ENCODE measurements around the gene GNL1. TPM values are rescaled to one million over a fixed set of nuclear protein-coding genes. Genes with fewer than 3 reads are reported as not detected.

The GNL1 gene
- total and polyA plus RNA-seq, 9 of the 15 experiments (the other 6 are each of a cell fraction or from before 2014, with no cell fraction given) = 0.73 to 112 (median 58.0) TPM

DNA sequence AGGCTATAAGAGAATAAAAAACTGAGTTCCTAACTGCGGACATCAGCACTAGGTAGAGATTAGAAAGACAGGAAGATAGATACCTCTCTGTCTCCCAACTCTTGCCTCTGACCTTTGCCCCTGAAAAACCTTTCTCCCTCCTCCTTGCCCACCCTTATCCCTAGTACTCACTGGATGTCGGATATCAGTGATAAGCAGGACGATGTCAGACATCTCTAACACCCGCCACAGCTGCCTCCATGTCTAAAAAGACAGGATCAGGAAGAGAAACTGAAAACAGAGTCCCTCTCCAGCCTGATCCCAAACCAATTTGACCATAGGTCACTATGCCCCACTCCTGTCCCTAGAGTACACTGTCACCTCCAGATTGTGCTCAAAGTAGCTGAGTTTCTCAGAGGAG, 1.9 kb downstream of the GNL1 start:
- no peak for DNase-seq (ENCODE audit: extremely low read depth in 1 of 4, low spot score in 3 of 4)
- in situ Hi-C loops (cut with MboI) = no loop called here
- 40% methylated on average over 4 of the region's 4 CpGs for WGBS (ENCODE audit: insufficient coverage, low coverage, missing lambda C conversion rate)
- TF ChIP-seq SMARCE1 (IDR thresholded peaks at IDR 0.05) (no peak), NR2C1 (IDR thresholded peaks at IDR 0.05) (peak; percentile 30; the same call in 1 of the 2 replicates), NR2C1 (tag; IDR thresholded peaks at IDR 0.05) (peak; percentile 67), KDM5B (IDR thresholded peaks at IDR 0.05; ENCODE audit: insufficient replicate concordance, low read depth, low read length) (peak; percentile 8)
- 0 out of 2 replicates have a peak, but pooled peaks cover 2% of the 10 kb centered on the region for H4K20me1 ChIP-seq (replicated peaks; ENCODE audit: control insufficient read depth, insufficient read depth, low read length)
- peaks cover 72% of the 10 kb centered on the region for H3K36me3 ChIP-seq (ENCODE audit: control insufficient read depth, insufficient read depth, low read length)
- FAIRE-seq = peak; percentile 62
- no peaks in the 10 kb centered on the region for H3K9me1 ChIP-seq (ENCODE audit: control insufficient read depth, insufficient read depth, low read length)
- H3K27me3 ChIP-seq (ENCODE audit: control insufficient read depth in 2 of 2, insufficient read depth in 2 of 2, low read length in 2 of 2) = no peaks in the 10 kb centered on the region
- H2AFZ ChIP-seq (ENCODE audit: low read depth, low read length) = no peak overlapping the region
- H3K9ac ChIP-seq (ENCODE audit: insufficient read depth in 1 of 2, low read depth in 2 of 2, low read length in 2 of 2) = peak overlapping the region; percentile 95 to 98; a peak in 2 of 4 replicates
- peaks cover 17 to 23% of the 10 kb centered on the region in 2 experiments; a peak in 4 of 5 replicates for H3K4me1 ChIP-seq (replicated peaks in 1 of 2; ENCODE audit: control insufficient read depth in 2 of 2, insufficient read depth in 2 of 2, low read length in 2 of 2)
- H3K27ac ChIP-seq (ENCODE audit: extremely low read depth, low read depth, low read length) = no peak overlapping the region
- no peaks in the 10 kb centered on the region for H3K9me3 ChIP-seq (replicated peaks; ENCODE audit: control insufficient read depth, insufficient read depth, low read depth, low read length)
- no peak for ATAC-seq
- peak overlapping the region; percentile 97 for H3K4me2 ChIP-seq (ENCODE audit: insufficient read depth, low read length)
- CTCF ChIA-PET (ENCODE audit: low intra/inter-chr PET ratio) = interaction anchor here (0.5 to 0.6 kb wide), 2 partner anchors 42 to 361 kb away, joined by 3 read pairs; no protein-coding TSS in a partner anchor
- BruUV-seq (replicated peaks) = no TSS peak
- peaks cover 41% of the 10 kb centered on the region for H3K79me2 ChIP-seq (ENCODE audit: control insufficient read depth, insufficient read depth, low read length)
- POLR2A ChIA-PET = interaction anchor here (1.0 to 7.1 kb wide), 7 partner anchors 10 to 61 kb away, joined by 3 to 85 read pairs (median 6); no protein-coding TSS in a partner anchor
- H3K4me3 ChIP-seq = peak overlapping the region; percentile 80; the same call in 1 of the 2 replicates
- intact Hi-C loops (cut with micrococcal nuclease) = no loop called here

DNA sequence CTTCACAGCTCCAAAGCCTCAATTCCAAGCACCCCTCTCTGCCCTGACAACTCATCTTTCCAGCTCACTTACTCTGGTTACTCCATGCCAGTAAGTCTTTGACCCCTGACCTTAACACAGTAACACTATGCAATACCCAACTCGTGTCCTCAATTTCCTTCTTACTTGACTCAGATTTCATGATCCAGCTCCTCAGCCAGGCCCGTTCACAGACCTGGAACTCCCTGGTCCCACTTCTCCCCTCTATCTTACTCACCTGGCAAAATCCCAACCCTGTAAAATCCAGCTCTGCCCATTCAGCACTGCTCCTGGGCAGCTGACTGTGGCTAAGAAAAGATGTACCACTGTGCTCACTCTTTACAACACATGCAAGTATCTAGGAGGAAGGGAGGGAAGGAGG, 7.9 kb downstream of the GNL1 start:
- POLR2A ChIA-PET = interaction anchor here (0.6 to 2.4 kb wide), 9 partner anchors 8 to 309 kb away, joined by 3 to 5 read pairs (median 3); partner anchors contain the start of gene ABCF1
- Histone ChIP-seq H3K79me2 (ENCODE audit: control insufficient read depth, insufficient read depth, low read length) (no peaks in the 10 kb centered on the region), H3K36me3 (ENCODE audit: control insufficient read depth, insufficient read depth, low read length) (peaks cover 85% of the 10 kb centered on the region), H3K27ac (ENCODE audit: extremely low read depth, low read depth, low read length) (no peak overlapping the region), H3K4me2 (ENCODE audit: insufficient read depth, low read length) (no peak overlapping the region), H3K9me1 (ENCODE audit: control insufficient read depth, insufficient read depth, low read length) (no peaks in the 10 kb centered on the region), H2AFZ (ENCODE audit: low read depth, low read length) (no peak overlapping the region), H4K20me1 (replicated peaks; ENCODE audit: control insufficient read depth, insufficient read depth, low read length) (no peaks in the 10 kb centered on the region), H3K4me3 (no peak overlapping the region), H3K9ac (ENCODE audit: insufficient read depth in 1 of 2, low read depth in 2 of 2, low read length in 2 of 2) (no peak overlapping the region), H3K27me3 (ENCODE audit: control insufficient read depth in 2 of 2, insufficient read depth in 2 of 2, low read length in 2 of 2) (no peaks in the 10 kb centered on the region), H3K9me3 (replicated peaks; ENCODE audit: control insufficient read depth, insufficient read depth, low read depth, low read length) (no peaks in the 10 kb centered on the region), H3K4me1 (replicated peaks in 1 of 2; ENCODE audit: control insufficient read depth in 2 of 2, insufficient read depth in 2 of 2, low read length in 2 of 2) (peaks cover 0 to 3% of the 10 kb centered on the region in 2 experiments; a peak in 1 of 5 replicates)
- ATAC-seq (no peak), FAIRE-seq (no peak), DNase-seq (ENCODE audit: extremely low read depth in 1 of 4, low spot score in 3 of 4) (no peak)
- in situ Hi-C loops (cut with MboI) = no loop called here
- 58% methylated on average over 2 of the region's 2 CpGs for WGBS (ENCODE audit: insufficient coverage, low coverage, missing lambda C conversion rate)
- intact Hi-C loops (cut with micrococcal nuclease) = no loop called here
- no peak for TF ChIP-seq NFE2L1 (tag; IDR thresholded peaks at IDR 0.05; ENCODE audit: borderline replicate concordance, low read depth)
- TF ChIP-seq RUNX1 (IDR thresholded peaks at IDR 0.05; ENCODE audit: low read depth) = no peak
- no peak for TF ChIP-seq FOS (IDR thresholded peaks at IDR 0.05; ENCODE audit: extremely low read depth, insufficient read length)
- TF ChIP-seq NR2C1 (IDR thresholded peaks at IDR 0.05) = no peak
- 0 out of 2 replicates have a peak, but pooled peaks have one; percentile 16 for TF ChIP-seq NR2C1 (tag; IDR thresholded peaks at IDR 0.05)
- CTCF ChIA-PET (ENCODE audit: low intra/inter-chr PET ratio) = no interaction called here
- BruUV-seq (replicated peaks) = no TSS peak

Data from K562 (cell line).